Measurements from ENCODE around the gene DYNC1I1. TPM values are rescaled to one million over a fixed set of nuclear protein-coding genes. Genes with fewer than 3 reads are reported as not detected.

The DYNC1I1 gene
- total and polyA plus RNA-seq, 2 donors (not counting 3 experiments of a cell fraction or from before 2014, with no cell fraction given), result 1.8 to 3.6 TPM

DNA sequence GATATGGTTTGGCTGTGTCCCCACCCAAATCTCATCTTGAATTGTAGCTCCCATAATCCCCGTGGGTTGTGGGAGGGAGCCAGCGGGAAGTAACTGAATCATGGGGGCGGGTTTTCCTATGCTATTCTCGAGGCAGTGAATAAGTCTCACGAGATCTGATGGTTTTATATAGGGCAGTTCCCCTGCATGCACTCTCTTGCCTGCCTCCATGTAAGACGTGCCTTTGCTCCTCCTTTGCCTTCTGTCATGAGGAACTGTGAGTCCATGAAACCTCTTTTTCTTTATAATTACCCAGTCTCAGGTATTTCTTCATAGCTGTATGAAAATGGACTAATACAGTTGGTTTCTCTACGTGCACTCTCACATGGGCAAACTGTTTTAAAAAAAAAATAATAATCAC is 341.8 kb downstream of the DYNC1I1 start:
- no peaks in the 10 kb centered on the region for H3K9me3 ChIP-seq (replicated peaks; ENCODE audit: control insufficient read depth, insufficient read depth, low read length)
- DNase-seq (ENCODE audit: low read depth, low spot score), result no peak
- TF ChIP-seq FOS (IDR thresholded peaks at IDR 0.05; ENCODE audit: borderline replicate concordance, insufficient read depth, low read length) (no peak), POLR2AphosphoS5 (IDR thresholded peaks at IDR 0.05; ENCODE audit: insufficient read depth, low read depth, low read length) (no peak), MYC (IDR thresholded peaks at IDR 0.05; ENCODE audit: low read depth, low read length) (no peak), GATA2 (IDR thresholded peaks at IDR 0.05; ENCODE audit: insufficient read depth, insufficient read length, low read depth, low read length) (no peak), EZH2 (IDR thresholded peaks at IDR 0.05; ENCODE audit: borderline replicate concordance, low read depth, low read length, severe bottlenecking) (no peak)
- TF ChIP-seq, protein P1, sequence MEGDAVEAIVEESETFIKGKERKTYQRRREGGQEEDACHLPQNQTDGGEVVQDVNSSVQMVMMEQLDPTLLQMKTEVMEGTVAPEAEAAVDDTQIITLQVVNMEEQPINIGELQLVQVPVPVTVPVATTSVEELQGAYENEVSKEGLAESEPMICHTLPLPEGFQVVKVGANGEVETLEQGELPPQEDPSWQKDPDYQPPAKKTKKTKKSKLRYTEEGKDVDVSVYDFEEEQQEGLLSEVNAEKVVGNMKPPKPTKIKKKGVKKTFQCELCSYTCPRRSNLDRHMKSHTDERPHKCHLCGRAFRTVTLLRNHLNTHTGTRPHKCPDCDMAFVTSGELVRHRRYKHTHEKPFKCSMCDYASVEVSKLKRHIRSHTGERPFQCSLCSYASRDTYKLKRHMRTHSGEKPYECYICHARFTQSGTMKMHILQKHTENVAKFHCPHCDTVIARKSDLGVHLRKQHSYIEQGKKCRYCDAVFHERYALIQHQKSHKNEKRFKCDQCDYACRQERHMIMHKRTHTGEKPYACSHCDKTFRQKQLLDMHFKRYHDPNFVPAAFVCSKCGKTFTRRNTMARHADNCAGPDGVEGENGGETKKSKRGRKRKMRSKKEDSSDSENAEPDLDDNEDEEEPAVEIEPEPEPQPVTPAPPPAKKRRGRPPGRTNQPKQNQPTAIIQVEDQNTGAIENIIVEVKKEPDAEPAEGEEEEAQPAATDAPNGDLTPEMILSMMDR (IDR thresholded peaks at IDR 0.05; ENCODE audit: extremely low read depth in 1 of 2, insufficient read depth in 1 of 2, low read depth in 1 of 2, low read length in 2 of 2), result no peak
- no TSS peak for BruUV-seq (replicated peaks)
- H3K9ac ChIP-seq (replicated peaks; ENCODE audit: extremely low read depth, insufficient read depth, low read length), result no peak overlapping the region
- ChIA-PET POLR2A (no interaction called here), CTCF (no interaction called here)
- no peaks in the 10 kb centered on the region for H3K27me3 ChIP-seq (ENCODE audit: control insufficient read depth in 2 of 2, insufficient read depth in 2 of 2, low read length in 2 of 2)
- no peak overlapping the region for H3K4me2 ChIP-seq (ENCODE audit: insufficient read depth, low read length)
- no peaks in the 10 kb centered on the region for H3K4me1 ChIP-seq (ENCODE audit: control insufficient read depth, extremely low read depth, insufficient read depth, low read length)
- H3K4me3 ChIP-seq (replicated peaks in 1 of 3; ENCODE audit: insufficient read depth in 1 of 3, low read depth in 1 of 3, low read length in 3 of 3), result no peak overlapping the region
- H3K36me3 ChIP-seq (ENCODE audit: control insufficient read depth in 2 of 2, extremely low read depth in 1 of 2, insufficient read depth in 2 of 2, low read length in 2 of 2), result no peaks in the 10 kb centered on the region
- FAIRE-seq, result no peak
- H4K20me1 ChIP-seq (replicated peaks; ENCODE audit: control insufficient read depth, extremely low read depth, insufficient read depth, low read length), result no peaks in the 10 kb centered on the region
- H3K79me2 ChIP-seq (ENCODE audit: control insufficient read depth, insufficient read depth, low read length), result no peaks in the 10 kb centered on the region
- intact Hi-C loops (cut with micrococcal nuclease) (no loop called here), dilution Hi-C loops (cut with MboI; ENCODE audit: extremely low pct_ligation_motif_present, low sequenced_read_pairs) (no loop called here)
- no peaks in the 10 kb centered on the region for H3K9me1 ChIP-seq (replicated peaks; ENCODE audit: control insufficient read depth, extremely low read depth, insufficient read depth, low read length)
- no peak overlapping the region for H2AFZ ChIP-seq (ENCODE audit: low read depth, low read length)
- H3K27ac ChIP-seq (ENCODE audit: insufficient read depth, low read depth, low read length), result no peak overlapping the region

DNA sequence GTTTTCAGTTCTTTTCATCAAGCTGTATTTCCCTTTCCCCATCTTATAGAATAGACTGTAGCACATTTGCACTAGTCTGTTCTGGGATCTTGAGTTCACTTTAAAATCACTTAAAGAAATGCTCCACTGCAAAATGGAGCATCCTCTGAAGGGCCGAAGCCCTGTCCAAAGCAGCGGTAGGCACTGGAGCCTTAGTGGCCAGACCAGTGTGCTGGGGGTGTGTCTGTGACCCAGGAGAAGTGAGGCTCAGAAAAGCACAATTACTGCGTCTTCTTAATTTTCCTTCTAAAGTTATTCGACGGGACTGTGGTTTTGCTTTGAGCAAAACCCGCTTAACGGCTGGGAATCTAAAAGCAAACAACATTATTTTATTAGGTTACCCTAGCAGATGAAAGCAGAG is 343.8 kb downstream of the DYNC1I1 start:
- no peaks in the 10 kb centered on the region for H3K36me3 ChIP-seq (ENCODE audit: control insufficient read depth in 2 of 2, extremely low read depth in 1 of 2, insufficient read depth in 2 of 2, low read length in 2 of 2)
- dilution Hi-C loops (cut with MboI; ENCODE audit: extremely low pct_ligation_motif_present, low sequenced_read_pairs) (no loop called here), intact Hi-C loops (cut with micrococcal nuclease) (no loop called here)
- DNase-seq (ENCODE audit: low read depth, low spot score), result no peak
- no peak overlapping the region for H2AFZ ChIP-seq (ENCODE audit: low read depth, low read length)
- CTCF ChIA-PET, result no interaction called here
- H3K4me3 ChIP-seq (replicated peaks in 1 of 3; ENCODE audit: insufficient read depth in 1 of 3, low read depth in 1 of 3, low read length in 3 of 3), result no peak overlapping the region
- no peaks in the 10 kb centered on the region for H3K9me1 ChIP-seq (replicated peaks; ENCODE audit: control insufficient read depth, extremely low read depth, insufficient read depth, low read length)
- H3K4me2 ChIP-seq (ENCODE audit: insufficient read depth, low read length), result no peak overlapping the region
- H3K4me1 ChIP-seq (ENCODE audit: control insufficient read depth, extremely low read depth, insufficient read depth, low read length), result peaks cover 3% of the 10 kb centered on the region
- H3K79me2 ChIP-seq (ENCODE audit: control insufficient read depth, insufficient read depth, low read length), result no peaks in the 10 kb centered on the region
- no peaks in the 10 kb centered on the region for H4K20me1 ChIP-seq (replicated peaks; ENCODE audit: control insufficient read depth, extremely low read depth, insufficient read depth, low read length)
- FAIRE-seq, result no peak
- H3K9ac ChIP-seq (replicated peaks; ENCODE audit: extremely low read depth, insufficient read depth, low read length), result no peak overlapping the region
- no peaks in the 10 kb centered on the region for H3K9me3 ChIP-seq (replicated peaks; ENCODE audit: control insufficient read depth, insufficient read depth, low read length)
- TF ChIP-seq FOS (IDR thresholded peaks at IDR 0.05; ENCODE audit: borderline replicate concordance, insufficient read depth, low read length) (no peak), POLR2A (IDR thresholded peaks at IDR 0.05; ENCODE audit: low read depth, low read length) (no peak), MYC (IDR thresholded peaks at IDR 0.05; ENCODE audit: low read depth, low read length) (no peak), GATA2 (IDR thresholded peaks at IDR 0.05; ENCODE audit: insufficient read depth, insufficient read length, low read depth, low read length) (no peak)
- TF ChIP-seq, protein P1 (IDR thresholded peaks at IDR 0.05; ENCODE audit: extremely low read depth in 1 of 2, insufficient read depth in 1 of 2, low read depth in 1 of 2, low read length in 2 of 2), result no peak
- TF ChIP-seq, protein P2, sequence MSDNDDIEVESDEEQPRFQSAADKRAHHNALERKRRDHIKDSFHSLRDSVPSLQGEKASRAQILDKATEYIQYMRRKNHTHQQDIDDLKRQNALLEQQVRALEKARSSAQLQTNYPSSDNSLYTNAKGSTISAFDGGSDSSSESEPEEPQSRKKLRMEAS (IDR thresholded peaks at IDR 0.05; ENCODE audit: insufficient read depth, insufficient read length), result no peak
- H3K27ac ChIP-seq (ENCODE audit: insufficient read depth, low read depth, low read length), result no peak overlapping the region
- BruUV-seq (replicated peaks), result no TSS peak
- POLR2A ChIA-PET, result no interaction called here
- H3K27me3 ChIP-seq (ENCODE audit: control insufficient read depth in 2 of 2, insufficient read depth in 2 of 2, low read length in 2 of 2), result no peaks in the 10 kb centered on the region
